Body of pancreas (tissue), 4 donors: ENCODE results near the gene PIEZO2.

ENCODE experiments used
- CTCF ChIP-seq, 7 experiments: fragments of 450-650 bp in 4 of 7; fragments of 200-600 bp in 3 of 7; sonication (generic) in 3 of 7; IDR thresholded peaks; one replicate each; pipeline ENCODE4 v1.5.1; 2016 to 2019; ENCODE audit warnings: antibody characterized with exemption in 7 of 7
- POLR2A ChIP-seq, 3 donors: fragments of 450-650 bp; IDR thresholded peaks; one replicate each; pipeline ENCODE4 v1.6.1; 2016; ENCODE audit warnings: antibody characterized with exemption in 3 of 3, mild to moderate bottlenecking in 2 of 3

GRCh38 chr18:11154368-11154989, 5.1 kb upstream of the PIEZO2 start:
- peak; percentile 14 to 68 (median 59) for TF ChIP-seq CTCF (IDR thresholded peaks at IDR 0.05)
- no peak for TF ChIP-seq POLR2A (IDR thresholded peaks at IDR 0.05)
